ENCODE results near the gene PLA2G6.

DNA sequence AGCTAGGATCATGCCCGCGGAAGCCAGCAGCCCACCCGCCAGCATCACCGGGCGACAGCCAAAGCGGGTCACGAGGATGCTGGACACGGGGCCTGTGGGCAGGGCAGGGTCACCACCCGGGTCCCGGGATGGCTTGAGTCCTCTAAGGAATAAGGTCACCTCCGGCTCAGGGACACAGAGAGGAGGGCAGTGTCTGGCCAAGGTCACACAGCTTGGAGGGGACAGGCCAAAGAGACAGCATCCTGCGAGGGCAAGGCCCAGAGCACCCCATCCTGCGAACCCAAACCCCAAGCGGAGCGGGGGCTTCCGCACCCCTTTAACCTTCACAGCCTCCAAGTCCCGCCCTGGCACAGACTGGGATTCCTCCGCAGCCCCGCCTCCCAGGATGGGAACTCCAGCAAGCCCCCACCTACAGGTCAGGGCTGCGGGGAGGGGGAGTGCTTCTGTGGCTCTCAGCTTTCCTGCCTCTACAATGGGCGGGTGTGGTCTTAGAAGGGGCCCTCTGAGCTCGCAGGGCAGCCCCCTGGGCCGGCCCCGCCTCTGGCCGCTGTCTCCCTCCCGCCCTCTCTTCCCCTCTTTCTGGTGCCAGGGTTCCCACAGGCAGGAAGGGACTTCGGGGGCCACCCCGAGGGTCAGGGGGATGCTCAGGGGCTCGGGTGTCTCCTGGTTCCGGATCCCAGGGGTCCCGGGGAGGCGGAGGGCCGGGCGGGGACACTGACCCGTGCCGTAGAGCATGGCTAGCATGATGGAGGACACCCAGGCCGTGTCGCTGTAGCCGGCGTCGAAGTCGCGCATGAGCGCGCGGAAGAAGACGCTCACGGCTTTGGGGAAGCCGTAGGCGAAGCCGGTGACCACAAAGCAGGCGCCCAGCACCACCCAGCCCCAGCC lies 99.4 kb downstream of the PLA2G6 start:
- no peak for TF ChIP-seq CTCF (IDR thresholded peaks at IDR 0.05)
- no peak for TF ChIP-seq POLR2A (IDR thresholded peaks at IDR 0.05)

Measured in breast epithelium (tissue), 3 donors.